SK-N-SH (cell line): ENCODE measurements around the gene MAP4.

ENCODE experiments used
- CTCF ChIP-seq: fragments of 200-600 bp; sonication (generic); IDR thresholded peaks from 2 replicates; pipeline ENCODE4 v1.6.1; 2017; ENCODE audit warnings: antibody characterized with exemption, mild to moderate bottlenecking, moderate library complexity
- ELF1 ChIP-seq: IDR thresholded peaks from 2 replicates; pipeline ENCODE4 v1.4.0; 2012
- EP300 ChIP-seq, 2 experiments: IDR thresholded peaks; 2 replicates each; pipeline versions ENCODE4 v1.4.0 to v1.6.1; 2012; ENCODE audit warnings: borderline replicate concordance in 1 of 2, low read depth in 1 of 2, low read length in 1 of 2
- EZH2phosphoT487 ChIP-seq: fragments of 200-600 bp; sonication (generic); IDR thresholded peaks from 2 replicates; pipeline ENCODE4 v1.6.1; 2017; ENCODE audit warnings: low read depth, mixed run types, mild to moderate bottlenecking, antibody characterized with exemption, moderate library complexity, borderline replicate concordance
- FOXM1 ChIP-seq: IDR thresholded peaks from 2 replicates; pipeline ENCODE4 v1.4.0; 2012; ENCODE audit warnings: low read depth, mild to moderate bottlenecking
- MEF2A ChIP-seq: IDR thresholded peaks from 2 replicates; pipeline ENCODE4 v1.4.0; 2012; ENCODE audit warnings: low read depth, borderline replicate concordance
- RAD21 ChIP-seq: IDR thresholded peaks from 2 replicates; pipeline ENCODE4 v1.6.1; 2012; ENCODE audit warnings: mild to moderate bottlenecking, low read length
- SIN3A ChIP-seq: IDR thresholded peaks from 2 replicates; pipeline ENCODE4 v1.6.1; 2012; ENCODE audit warnings: low read depth, mild to moderate bottlenecking, low read length, moderate library complexity, borderline replicate concordance
- TAF1 ChIP-seq: IDR thresholded peaks from 2 replicates; pipeline ENCODE4 v1.6.1; 2012; ENCODE audit warnings: low read depth, mild to moderate bottlenecking, low read length, moderate library complexity, borderline replicate concordance
- TF ChIP-seq, protein P1 (sequence below): fragments of 150-350 bp; IDR thresholded peaks from 2 replicates; pipeline ENCODE4 v1.6.1; 2017; ENCODE audit warnings: antibody characterized with exemption, low read length, low read depth, borderline replicate concordance
- TF ChIP-seq, protein P2 (sequence below): IDR thresholded peaks from 2 replicates; pipeline ENCODE4 v1.4.0; 2012; ENCODE audit warnings: low read depth, borderline replicate concordance

- TF ChIP-seq MEF2A: no peak
- TF ChIP-seq CTCF: no peak
- TF ChIP-seq FOXM1: no peak
- peak in 1 of 2 experiments; percentile 49; a peak in 1 of 4 replicates for TF ChIP-seq EP300 (IDR thresholded peaks at IDR 0.05; ENCODE audit: borderline replicate concordance in 1 of 2, low read depth in 1 of 2, low read length in 1 of 2)
- TF ChIP-seq, protein P1, sequence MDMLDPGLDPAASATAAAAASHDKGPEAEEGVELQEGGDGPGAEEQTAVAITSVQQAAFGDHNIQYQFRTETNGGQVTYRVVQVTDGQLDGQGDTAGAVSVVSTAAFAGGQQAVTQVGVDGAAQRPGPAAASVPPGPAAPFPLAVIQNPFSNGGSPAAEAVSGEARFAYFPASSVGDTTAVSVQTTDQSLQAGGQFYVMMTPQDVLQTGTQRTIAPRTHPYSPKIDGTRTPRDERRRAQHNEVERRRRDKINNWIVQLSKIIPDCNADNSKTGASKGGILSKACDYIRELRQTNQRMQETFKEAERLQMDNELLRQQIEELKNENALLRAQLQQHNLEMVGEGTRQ: no peak
- TF ChIP-seq RAD21: no peak
- no peak for TF ChIP-seq EZH2phosphoT487
- TF ChIP-seq, protein P2, sequence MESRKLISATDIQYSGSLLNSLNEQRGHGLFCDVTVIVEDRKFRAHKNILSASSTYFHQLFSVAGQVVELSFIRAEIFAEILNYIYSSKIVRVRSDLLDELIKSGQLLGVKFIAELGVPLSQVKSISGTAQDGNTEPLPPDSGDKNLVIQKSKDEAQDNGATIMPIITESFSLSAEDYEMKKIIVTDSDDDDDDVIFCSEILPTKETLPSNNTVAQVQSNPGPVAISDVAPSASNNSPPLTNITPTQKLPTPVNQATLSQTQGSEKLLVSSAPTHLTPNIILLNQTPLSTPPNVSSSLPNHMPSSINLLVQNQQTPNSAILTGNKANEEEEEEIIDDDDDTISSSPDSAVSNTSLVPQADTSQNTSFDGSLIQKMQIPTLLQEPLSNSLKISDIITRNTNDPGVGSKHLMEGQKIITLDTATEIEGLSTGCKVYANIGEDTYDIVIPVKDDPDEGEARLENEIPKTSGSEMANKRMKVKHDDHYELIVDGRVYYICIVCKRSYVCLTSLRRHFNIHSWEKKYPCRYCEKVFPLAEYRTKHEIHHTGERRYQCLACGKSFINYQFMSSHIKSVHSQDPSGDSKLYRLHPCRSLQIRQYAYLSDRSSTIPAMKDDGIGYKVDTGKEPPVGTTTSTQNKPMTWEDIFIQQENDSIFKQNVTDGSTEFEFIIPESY: no peak
- no peak for TF ChIP-seq TAF1
- no peak for TF ChIP-seq ELF1
- TF ChIP-seq SIN3A: no peak; the same call in 1 of the 2 replicates
These were observed 105.3 kb downstream of the MAP4 start for GRCh38 chr3:47910777-47911440.
